HUDEP-2 (cell line): ENCODE data around the gene ERN2.
"Not testable (repeated sequence)": the region's sequence is repeated elsewhere in the genome, so short reads cannot be mapped to it uniquely, and the experiment has no call there.

ENCODE experiments used
- DNase-seq, 76 experiments: peaks; one replicate each; lab custom pipeline; 2025; ENCODE audit not compliant: unreplicated experiment in 76 of 76; lab: John Stamatoyannopoulos, UW

The ERN2 gene

GRCh38 chr16:23712976-23713375 lies at the start of gene ERN2:
Gene ERN2 (minus strand): TSS chr16:23713222. CDS start chr16:23713187, 35 bp downstream.
- DNase-seq = peak in 1 of 76 experiments; percentile 15

- no peak for DNase-seq
Measured at GRCh38 chr16:23757937-23758619, 45.1 kb upstream of the ERN2 start.

- DNase-seq = no peak
Measured at GRCh38 chr16:23757116-23757515, 44.1 kb upstream of the ERN2 start.

- no peak for DNase-seq
Measured at GRCh38 chr16:23755484-23755809, 42.4 kb upstream of the ERN2 start.

GRCh38 chr16:23754594-23755483 lies 41.8 kb upstream of the ERN2 start, which contains the start of gene CHP2:
Gene CHP2 (plus strand): TSS chr16:23755026. CDS start chr16:23755050, 24 bp downstream.
- DNase-seq = no peak

- DNase-seq = no peak
Measured at GRCh38 chr16:23753908-23754593, 41.0 kb upstream of the ERN2 start.

- not testable (repeated sequence) for DNase-seq
Measured at GRCh38 chr16:23751053-23751452, 38.0 kb upstream of the ERN2 start.

GRCh38 chr16:23748630-23749029 lies 35.6 kb upstream of the ERN2 start:
- DNase-seq = no peak

- no peak for DNase-seq
Measured at GRCh38 chr16:23745263-23745662, 32.2 kb upstream of the ERN2 start.

- DNase-seq = no peak
Measured at GRCh38 chr16:23742766-23743165, 29.7 kb upstream of the ERN2 start.

- no peak for DNase-seq
Measured at GRCh38 chr16:23741675-23742303, 28.8 kb upstream of the ERN2 start.

- DNase-seq = no peak
Measured at GRCh38 chr16:23739516-23739915, 26.5 kb upstream of the ERN2 start.

GRCh38 chr16:23737423-23738028 lies 24.5 kb upstream of the ERN2 start:
- not testable (repeated sequence) for DNase-seq

- no peak for DNase-seq
Measured at GRCh38 chr16:23734176-23734893, 21.3 kb upstream of the ERN2 start.

- peak in 5 of 76 experiments; percentile 1 to 29 (median 3) for DNase-seq
Measured at GRCh38 chr16:23729503-23730424, 16.7 kb upstream of the ERN2 start.

GRCh38 chr16:23728112-23728477 lies 15.1 kb upstream of the ERN2 start:
- DNase-seq = no peak

- DNase-seq = no peak
Measured at GRCh38 chr16:23726710-23727109, 13.7 kb upstream of the ERN2 start.

GRCh38 chr16:23724785-23725131 lies 11.7 kb upstream of the ERN2 start:
- DNase-seq = no peak
